HG02852 (cell line): ENCODE measurements around the gene CLMP.
"Not testable (repeated sequence)": the region's sequence is repeated elsewhere in the genome, so short reads cannot be mapped to it uniquely, and the experiment has no call there.

Experiments
- ATAC-seq: cut with Tn5 transposase; IDR thresholded peaks from one replicate; pipeline ENCODE4 v1.9.1; 2021; ENCODE audit warnings: mild to moderate bottlenecking, moderate library complexity; ENCODE audit not compliant: unreplicated experiment

The CLMP gene

DNA sequence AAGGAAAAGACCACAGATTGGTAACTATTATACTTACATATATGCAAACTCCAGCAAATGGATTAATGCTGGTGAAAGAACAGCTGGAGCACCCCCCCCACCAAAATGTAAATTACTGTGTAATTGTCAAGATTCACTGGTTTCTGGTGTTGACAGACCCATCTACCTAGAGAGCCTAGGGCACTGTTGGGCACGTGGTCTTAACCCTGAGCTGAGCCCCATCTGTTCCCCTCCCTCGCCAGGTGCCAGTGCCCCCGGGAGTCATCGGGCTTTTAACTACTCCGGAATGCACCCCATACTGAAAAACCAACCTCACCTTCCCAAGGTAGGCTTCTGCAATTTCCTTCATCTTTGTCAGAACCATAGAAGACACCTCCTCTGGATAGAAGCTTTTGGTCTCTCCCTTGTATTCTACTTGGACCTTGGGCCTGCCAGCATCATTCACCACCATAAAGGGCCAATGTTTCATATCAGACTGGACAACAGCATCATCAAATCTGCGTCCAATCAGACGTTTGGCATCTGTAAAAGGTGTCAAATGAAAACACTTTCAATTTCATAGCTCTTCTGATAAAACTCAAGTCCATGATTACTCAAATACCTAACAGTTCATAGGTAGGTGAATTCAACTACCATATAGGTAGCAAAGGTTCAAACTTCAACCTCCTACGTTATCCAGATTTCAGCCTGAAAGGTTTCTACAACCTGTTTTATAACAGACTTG, 134.6 kb downstream of the CLMP start:
- ATAC-seq: no peak

GRCh38 chr11:123059041-123059920, 135.8 kb downstream of the CLMP start:
- ATAC-seq: not testable (repeated sequence)

DNA sequence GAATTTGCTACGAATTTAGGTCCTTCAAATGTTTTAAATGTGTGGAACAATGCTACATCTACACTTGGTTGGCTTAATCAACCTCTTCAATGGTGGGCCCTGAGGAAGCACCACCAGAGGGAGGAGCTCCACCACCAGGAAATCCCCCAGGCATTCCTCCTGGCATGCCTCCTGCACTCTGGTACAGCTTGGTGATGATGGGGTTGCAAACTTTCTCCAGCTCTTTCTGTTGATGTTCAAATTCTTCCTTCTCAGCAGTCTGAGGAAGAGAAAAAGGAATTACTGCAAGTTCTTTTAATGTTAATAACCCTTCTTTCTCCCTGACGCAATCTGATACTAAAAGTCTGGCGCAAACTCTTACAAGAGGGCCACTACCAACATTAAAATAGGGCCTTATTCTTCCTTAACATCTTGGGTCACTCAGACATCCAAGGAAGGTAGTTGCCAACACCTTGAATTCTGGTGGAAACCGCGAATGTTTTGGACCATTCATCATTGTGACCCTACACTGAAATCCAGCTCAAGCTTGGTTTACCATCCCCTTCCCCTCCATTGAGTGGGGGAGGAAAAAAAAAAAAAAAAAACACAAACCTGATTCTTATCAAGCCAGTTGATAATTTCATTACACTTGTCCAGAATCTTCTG, 137.3 kb downstream of the CLMP start:
- no peak for ATAC-seq

DNA sequence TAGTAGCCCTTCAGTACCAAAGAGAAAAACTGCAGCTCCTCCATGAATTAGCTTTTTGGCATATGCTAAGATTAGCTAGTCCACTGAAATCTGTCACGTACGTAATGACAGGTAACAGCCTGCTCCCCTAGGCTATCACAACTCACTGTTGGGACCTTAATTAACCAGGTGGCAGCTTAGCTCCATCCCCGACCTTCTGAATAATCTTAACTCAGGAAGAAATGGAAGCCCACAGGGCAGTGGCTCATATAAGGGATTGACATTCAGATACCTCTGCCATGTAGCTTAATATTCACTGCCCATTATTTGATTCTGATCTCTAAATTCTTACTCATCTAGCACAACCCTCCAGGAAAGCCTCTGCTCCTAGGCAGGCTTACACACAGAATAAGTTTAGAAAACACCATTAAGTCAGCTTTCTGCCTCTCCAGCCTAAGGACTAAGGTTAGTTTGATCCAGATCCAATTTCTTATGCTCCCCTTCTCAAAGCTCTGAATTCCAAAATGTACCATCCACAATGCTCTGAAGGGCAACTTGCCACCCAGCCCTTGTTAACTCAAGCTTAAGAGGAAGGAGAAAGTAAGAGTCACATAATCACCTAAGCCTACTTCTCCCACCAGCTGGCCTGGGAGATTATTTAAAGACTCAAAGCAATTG, 138.1 kb downstream of the CLMP start:
- ATAC-seq: no peak

GRCh38 chr11:123055191-123055901, 139.7 kb downstream of the CLMP start:
- no peak for ATAC-seq

GRCh38 chr11:123054301-123055065, 140.6 kb downstream of the CLMP start:
- ATAC-seq: peak; percentile 62

DNA sequence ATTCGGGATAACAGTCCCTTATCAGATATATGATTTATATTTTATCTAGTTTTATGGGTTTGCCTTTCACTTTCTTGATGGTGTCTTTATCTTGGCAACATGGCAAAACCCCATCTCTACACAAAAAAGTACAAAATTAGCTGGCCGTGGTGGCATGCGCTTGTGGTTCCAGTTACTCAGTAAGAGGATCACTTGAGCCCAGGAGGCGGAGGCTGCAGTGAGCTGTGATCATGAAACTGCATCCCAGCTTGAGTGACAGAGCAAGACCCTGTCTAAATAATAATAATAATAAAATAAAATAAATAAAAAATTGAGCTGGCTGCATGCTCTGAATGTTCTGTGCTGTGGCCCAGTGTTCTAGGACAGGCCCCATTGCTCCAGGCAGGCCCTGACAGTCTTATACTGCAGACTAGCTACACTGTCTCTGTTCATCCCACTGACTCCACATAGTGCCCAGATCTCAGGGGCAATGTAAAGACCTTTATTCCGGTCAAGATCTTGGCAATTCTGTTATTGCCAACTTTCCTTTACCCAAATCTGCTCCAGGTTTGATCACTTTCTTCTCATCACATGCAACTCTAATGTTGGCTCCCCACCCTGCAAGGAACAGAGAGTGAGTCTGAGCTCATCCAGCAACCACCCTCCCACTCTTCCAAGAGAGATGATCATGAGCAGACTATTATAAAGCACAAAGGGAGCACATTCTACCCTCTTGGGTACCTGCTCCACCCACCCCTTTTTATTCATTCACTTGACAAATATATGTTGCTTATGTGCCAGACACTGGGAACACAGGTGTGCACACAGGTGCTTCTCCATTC, 141.9 kb downstream of the CLMP start:
- ATAC-seq: no peak

DNA sequence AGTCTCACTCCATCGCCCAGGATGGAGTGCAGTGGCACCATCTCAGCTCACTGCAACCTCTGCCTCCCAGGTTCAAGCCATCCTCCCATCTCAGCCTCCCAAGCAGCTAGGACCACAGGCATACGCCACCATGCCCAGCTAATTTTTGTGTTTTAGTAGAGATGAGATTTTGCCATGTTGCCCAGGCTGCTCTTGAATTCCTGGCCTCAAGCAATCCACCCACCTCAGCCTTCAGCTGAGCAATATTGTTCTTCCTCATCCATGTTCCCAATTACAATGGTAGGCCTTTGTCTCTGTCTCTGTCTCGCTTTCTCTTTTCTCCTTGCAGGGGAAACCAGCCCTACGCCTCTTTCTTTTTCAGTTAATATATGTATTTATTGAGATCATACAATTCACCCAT, 143.4 kb downstream of the CLMP start:
- ATAC-seq: no peak

GRCh38 chr11:123051146-123051545, 143.9 kb downstream of the CLMP start:
- no peak for ATAC-seq

GRCh38 chr11:123047947-123048293, 147.1 kb downstream of the CLMP start:
- ATAC-seq: no peak

- ATAC-seq: no peak
Measured at GRCh38 chr11:123047266-123047946, 147.6 kb downstream of the CLMP start.

DNA sequence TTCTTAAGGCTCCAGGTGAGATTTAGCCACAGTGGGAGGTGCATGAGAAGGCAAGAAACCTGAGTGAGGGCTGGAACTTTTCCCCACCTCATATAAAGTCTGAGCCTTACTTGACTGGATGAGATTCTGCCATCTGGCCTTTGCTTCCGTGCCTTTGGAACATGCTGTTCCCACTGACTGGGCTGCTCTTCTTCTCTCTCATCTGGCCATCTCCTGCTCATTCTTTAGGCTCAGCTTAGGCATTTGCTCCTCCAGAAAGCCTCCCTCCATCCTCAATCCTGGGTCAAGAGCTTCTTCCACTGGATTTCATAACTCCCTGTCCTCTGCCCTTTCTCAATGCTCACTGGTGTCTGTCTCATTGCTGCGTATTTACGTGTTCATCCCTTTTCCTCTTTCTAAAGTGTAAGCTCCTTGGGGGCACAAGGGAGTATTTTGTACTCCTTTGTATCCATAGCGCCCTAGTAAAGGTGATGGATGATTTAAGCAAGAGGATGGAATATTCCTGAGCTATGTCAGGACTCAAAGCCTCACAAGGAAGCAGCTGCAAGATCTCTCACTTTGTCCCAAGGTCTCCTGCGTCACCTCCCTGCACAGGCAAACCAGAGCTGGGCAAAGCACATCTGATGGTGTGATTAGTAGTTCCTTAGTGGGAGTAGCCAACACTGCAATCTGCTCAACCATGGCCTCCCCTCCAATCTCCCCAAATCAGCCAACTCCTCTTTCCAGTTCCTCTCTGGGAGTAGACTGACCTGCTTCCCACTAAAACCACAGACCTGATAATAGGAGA, 148.4 kb downstream of the CLMP start:
- ATAC-seq: no peak

- ATAC-seq: no peak
Measured at GRCh38 chr11:123045101-123045500, 149.9 kb downstream of the CLMP start.

DNA sequence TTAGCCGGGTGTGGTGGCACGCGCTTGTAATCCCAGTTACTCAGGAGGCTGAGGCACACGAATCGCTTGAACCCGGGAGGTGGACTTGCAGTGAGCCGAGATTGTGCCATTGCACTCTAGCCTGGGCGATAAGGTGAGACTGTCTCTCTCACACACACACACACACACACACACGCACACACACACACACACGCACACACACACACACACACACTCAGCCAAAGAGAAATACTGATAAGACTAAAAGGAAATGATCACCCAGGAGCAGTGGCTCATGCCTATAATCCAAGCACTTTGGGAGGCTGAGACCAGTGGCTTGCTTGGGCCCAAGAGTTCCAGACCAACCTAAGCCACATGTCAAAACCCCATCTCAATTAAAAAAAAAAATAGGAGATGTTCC, 153.9 kb downstream of the CLMP start:
- ATAC-seq: no peak

DNA sequence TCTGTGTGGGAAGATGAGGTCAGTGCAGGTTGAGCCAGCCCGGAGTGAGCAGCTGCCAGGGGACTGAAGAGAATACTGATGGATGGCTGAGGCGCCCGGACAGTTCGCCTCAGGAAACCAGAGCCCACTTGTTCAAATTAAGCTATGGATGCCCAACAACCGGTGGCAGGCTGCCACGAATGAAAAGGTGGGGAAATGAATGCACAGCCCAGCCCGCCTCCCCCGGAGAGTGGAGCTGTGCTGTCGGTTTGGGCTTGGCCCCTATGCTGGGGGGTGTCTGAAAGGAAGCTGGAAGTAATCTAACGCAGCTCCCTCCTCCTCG, 155.0 kb downstream of the CLMP start:
- ATAC-seq: no peak

DNA sequence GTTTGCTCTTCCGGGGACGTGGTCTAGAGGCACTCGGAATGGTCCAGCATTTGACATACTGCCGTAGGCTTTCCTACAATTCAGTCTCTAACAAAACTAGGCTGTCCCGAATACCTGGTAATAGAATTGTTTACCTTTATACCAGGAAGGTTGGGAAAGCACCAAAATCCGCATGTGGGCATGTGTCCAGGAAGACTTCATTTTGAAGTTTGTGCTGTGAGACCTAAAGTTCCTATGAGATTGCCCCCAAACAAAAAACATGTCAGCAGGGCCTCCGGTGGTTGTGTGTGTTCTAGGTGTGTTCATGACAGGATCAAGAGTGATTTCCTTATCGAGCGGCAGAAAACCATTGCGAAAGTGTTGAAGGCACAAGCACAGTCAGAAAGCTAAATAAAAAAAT, 159.2 kb downstream of the CLMP start:
- no peak for ATAC-seq

GRCh38 chr11:123034597-123034996, 160.5 kb downstream of the CLMP start:
- no peak for ATAC-seq

GRCh38 chr11:123033895-123034294, 161.2 kb downstream of the CLMP start:
- ATAC-seq: no peak
